ENCODE data around the gene COL19A1. TPM values are rescaled to one million over a fixed set of nuclear protein-coding genes. Genes with fewer than 3 reads are reported as not detected.

COL19A1 gene
- total and polyA plus RNA-seq, 2 experiments from 2014 or later: not detected

GRCh38 chr6:70061546-70061945, 195.2 kb downstream of the COL19A1 start:
- Histone ChIP-seq H3K4me2 (no peak overlapping the region), H3K36me3 (ENCODE audit: insufficient read depth) (no peaks in the 10 kb centered on the region), H3K27me3 (ENCODE audit: insufficient read depth) (no peaks in the 10 kb centered on the region), H3K79me2 (replicated peaks; ENCODE audit: insufficient read depth) (no peaks in the 10 kb centered on the region), H3F3A (replicated peaks; ENCODE audit: low read depth) (no peaks in the 10 kb centered on the region), H3K27ac (ENCODE audit: low read depth) (no peak overlapping the region), H4K20me1 (replicated peaks; ENCODE audit: insufficient read depth) (no peaks in the 10 kb centered on the region), H2AFZ (no peak overlapping the region), H3K4me1 (ENCODE audit: insufficient read depth) (no peaks in the 10 kb centered on the region), H3K9me2 (ENCODE audit: insufficient read depth) (no peaks in the 10 kb centered on the region), H3K4me3 (no peak overlapping the region)
- TF ChIP-seq ZNF462 (CRISPR knock-in tag; IDR thresholded peaks at IDR 0.05) (no peak), NANOG (IDR thresholded peaks at IDR 0.05; ENCODE audit: borderline replicate concordance) (no peak), CREB1 (CRISPR knock-in tag; IDR thresholded peaks at IDR 0.05; ENCODE audit: low read depth) (no peak), JUNB (IDR thresholded peaks at IDR 0.05; ENCODE audit: unreplicated experiment) (no peak), EZH2phosphoT487 (IDR thresholded peaks at IDR 0.05; ENCODE audit: unreplicated experiment) (no peak), EZH2 (IDR thresholded peaks at IDR 0.05; ENCODE audit: low read depth, unreplicated experiment) (no peak)
- Mint-ChIP-seq H3K36me3 (ENCODE audit: low read depth) (no peaks in the 10 kb centered on the region), H3K27me3 (ENCODE audit: insufficient read depth, low read depth, poor library complexity) (no peaks in the 10 kb centered on the region), H3K27ac (no peak overlapping the region), H3K4me1 (no peaks in the 10 kb centered on the region), H3K9me3 (no peaks in the 10 kb centered on the region), H3K4me3 (no peak overlapping the region)
- DNase-seq (ENCODE audit: low spot score): no peak
- no peak for ATAC-seq

DNA sequence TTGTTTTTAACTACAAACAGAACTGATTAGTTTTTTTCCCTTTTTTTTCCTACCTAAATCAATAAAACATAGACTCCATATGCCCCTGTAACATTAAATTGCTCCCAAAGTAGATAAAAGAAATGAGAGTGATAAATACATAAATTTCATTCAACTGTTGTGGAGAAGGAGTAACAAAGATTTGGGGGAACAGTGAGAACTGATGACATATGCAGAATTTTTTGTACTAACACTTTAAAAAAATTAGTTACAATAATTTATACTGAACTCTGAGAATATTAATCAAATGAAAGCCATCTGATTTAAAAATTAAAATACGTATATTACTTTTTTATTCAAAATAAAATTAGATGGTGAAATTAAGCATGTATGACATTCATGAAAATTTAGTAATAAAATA, 195.7 kb downstream of the COL19A1 start:
- no peak overlapping the region for H3K4me3 Mint-ChIP-seq
- H2AFZ ChIP-seq: no peak overlapping the region
- H4K20me1 ChIP-seq (replicated peaks; ENCODE audit: insufficient read depth): no peaks in the 10 kb centered on the region
- H3K9me2 ChIP-seq (ENCODE audit: insufficient read depth): peaks cover under 1% of the 10 kb centered on the region; the same call in 1 of the 2 replicates
- no peaks in the 10 kb centered on the region for H3K36me3 Mint-ChIP-seq (ENCODE audit: low read depth)
- H3K36me3 ChIP-seq (ENCODE audit: insufficient read depth): no peaks in the 10 kb centered on the region
- H3K27ac ChIP-seq (ENCODE audit: low read depth): no peak overlapping the region
- no peak overlapping the region for H3K4me2 ChIP-seq
- H3K79me2 ChIP-seq (replicated peaks; ENCODE audit: insufficient read depth): no peaks in the 10 kb centered on the region
- no peaks in the 10 kb centered on the region for H3K4me1 Mint-ChIP-seq
- H3K27ac Mint-ChIP-seq: no peak overlapping the region
- no peaks in the 10 kb centered on the region for H3K27me3 Mint-ChIP-seq (ENCODE audit: insufficient read depth, low read depth, poor library complexity)
- H3K9me3 Mint-ChIP-seq: no peaks in the 10 kb centered on the region
- ATAC-seq: no peak
- DNase-seq (ENCODE audit: low spot score): no peak
- H3K27me3 ChIP-seq (ENCODE audit: insufficient read depth): no peaks in the 10 kb centered on the region
- H3K4me3 ChIP-seq: no peak overlapping the region
- H3K4me1 ChIP-seq (ENCODE audit: insufficient read depth): no peaks in the 10 kb centered on the region
- no peaks in the 10 kb centered on the region for H3F3A ChIP-seq (replicated peaks; ENCODE audit: low read depth)
- no peak for TF ChIP-seq ZNF331 (CRISPR knock-in tag; IDR thresholded peaks at IDR 0.05; ENCODE audit: low read depth)
- no peak for TF ChIP-seq EZH2phosphoT487 (IDR thresholded peaks at IDR 0.05; ENCODE audit: unreplicated experiment)
- TF ChIP-seq, protein P1, sequence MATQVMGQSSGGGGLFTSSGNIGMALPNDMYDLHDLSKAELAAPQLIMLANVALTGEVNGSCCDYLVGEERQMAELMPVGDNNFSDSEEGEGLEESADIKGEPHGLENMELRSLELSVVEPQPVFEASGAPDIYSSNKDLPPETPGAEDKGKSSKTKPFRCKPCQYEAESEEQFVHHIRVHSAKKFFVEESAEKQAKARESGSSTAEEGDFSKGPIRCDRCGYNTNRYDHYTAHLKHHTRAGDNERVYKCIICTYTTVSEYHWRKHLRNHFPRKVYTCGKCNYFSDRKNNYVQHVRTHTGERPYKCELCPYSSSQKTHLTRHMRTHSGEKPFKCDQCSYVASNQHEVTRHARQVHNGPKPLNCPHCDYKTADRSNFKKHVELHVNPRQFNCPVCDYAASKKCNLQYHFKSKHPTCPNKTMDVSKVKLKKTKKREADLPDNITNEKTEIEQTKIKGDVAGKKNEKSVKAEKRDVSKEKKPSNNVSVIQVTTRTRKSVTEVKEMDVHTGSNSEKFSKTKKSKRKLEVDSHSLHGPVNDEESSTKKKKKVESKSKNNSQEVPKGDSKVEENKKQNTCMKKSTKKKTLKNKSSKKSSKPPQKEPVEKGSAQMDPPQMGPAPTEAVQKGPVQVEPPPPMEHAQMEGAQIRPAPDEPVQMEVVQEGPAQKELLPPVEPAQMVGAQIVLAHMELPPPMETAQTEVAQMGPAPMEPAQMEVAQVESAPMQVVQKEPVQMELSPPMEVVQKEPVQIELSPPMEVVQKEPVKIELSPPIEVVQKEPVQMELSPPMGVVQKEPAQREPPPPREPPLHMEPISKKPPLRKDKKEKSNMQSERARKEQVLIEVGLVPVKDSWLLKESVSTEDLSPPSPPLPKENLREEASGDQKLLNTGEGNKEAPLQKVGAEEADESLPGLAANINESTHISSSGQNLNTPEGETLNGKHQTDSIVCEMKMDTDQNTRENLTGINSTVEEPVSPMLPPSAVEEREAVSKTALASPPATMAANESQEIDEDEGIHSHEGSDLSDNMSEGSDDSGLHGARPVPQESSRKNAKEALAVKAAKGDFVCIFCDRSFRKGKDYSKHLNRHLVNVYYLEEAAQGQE (IDR thresholded peaks at IDR 0.05; ENCODE audit: unreplicated experiment): no peak
- TF ChIP-seq CTCF (conservative IDR thresholded peaks at IDR 0.05; ENCODE audit: low read depth in 2 of 2): no peak
- no peak for TF ChIP-seq NANOG (IDR thresholded peaks at IDR 0.05; ENCODE audit: borderline replicate concordance)
- no peak for TF ChIP-seq ZNF114 (CRISPR knock-in tag; IDR thresholded peaks at IDR 0.05)

All from GM23338 (cell line).